NCI-H146 (cell line): ENCODE results near the gene SARS1.

Source experiments
- DNase-seq: peaks from one replicate; lab custom pipeline; 2025; lab: John Stamatoyannopoulos, UW

SARS1 gene

GRCh38 chr1:109262231-109263055 lies 48.7 kb downstream of the SARS1 start:
- no peak for DNase-seq

DNA sequence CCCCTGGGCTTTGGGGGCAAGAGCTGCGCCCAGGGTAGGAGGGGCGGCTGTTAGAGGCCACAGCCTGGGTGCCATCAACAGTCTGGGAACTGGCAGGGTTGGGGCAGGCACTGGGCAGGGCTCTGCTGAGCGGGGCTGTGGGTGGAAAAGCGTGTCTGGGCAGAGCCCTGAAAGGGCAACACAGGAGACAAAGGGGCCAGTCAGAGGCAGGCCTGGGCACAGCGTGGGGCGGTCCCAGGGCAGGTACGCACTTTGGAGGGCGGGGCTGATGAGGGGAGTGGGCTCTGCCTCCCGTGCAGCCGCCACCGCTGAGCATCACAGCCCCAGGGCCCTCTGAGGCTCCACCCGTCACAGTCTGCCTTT lies 49.5 kb downstream of the SARS1 start:
- no peak for DNase-seq

DNA sequence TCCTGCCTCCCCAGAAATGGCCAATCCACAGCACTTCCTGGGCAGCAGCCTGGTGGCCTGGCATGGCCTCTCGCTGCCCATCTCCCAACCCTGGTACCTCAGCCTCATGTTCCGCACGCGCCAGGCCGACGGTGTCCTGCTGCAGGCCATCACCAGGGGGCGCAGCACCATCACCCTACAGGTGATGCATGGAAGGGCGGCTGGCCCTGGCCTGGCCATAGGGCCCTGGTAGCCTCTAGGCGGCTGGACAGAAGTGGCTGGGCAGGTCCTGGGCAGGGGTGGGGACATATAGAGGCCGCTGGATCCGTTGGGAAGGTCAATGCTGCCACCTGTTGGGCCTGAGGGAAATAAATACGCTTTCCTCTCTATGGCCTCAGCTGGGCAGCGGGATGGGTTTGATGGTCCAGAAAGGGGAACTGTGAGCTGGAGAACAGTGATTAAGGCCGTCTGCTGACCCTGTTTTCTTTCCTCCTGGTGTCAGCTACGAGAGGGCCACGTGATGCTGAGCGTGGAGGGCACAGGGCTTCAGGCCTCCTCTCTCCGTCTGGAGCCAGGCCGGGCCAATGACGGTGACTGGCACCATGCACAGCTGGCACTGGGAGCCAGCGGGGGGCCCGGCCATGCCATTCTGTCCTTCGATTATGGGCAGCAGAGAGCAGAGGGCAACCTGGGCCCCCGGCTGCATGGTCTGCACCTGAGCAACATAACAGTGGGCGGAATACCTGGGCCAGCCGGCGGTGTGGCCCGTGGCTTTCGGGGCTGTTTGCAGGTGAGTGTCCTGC lies 50.1 kb downstream of the SARS1 start:
- DNase-seq: peak; percentile 92

GRCh38 chr1:109264379-109264755 lies 50.6 kb downstream of the SARS1 start:
- no peak for DNase-seq

DNA sequence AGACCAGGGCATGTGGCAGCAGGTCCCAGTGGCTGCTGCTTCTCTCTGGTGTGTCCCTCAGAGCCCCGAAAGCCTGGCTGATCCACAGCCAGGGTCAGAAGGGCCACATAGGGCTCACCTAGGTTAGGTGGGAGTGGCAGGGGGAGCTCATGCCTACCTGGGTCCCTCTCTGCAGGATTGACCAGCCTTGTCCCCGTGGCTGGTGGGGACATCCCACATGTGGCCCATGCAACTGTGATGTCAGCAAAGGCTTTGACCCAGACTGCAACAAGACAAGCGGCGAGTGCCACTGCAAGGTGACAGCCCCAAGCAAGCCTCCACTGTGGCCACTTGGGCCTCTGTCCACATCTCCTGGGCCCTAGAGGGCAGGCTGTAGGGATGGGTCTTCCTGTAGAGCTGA lies 51.3 kb downstream of the SARS1 start:
- DNase-seq: no peak

GRCh38 chr1:109265741-109266330 lies 52.1 kb downstream of the SARS1 start:
- DNase-seq: no peak

- DNase-seq: no peak
These were observed 53.2 kb downstream of the SARS1 start for GRCh38 chr1:109266965-109267364.

DNA sequence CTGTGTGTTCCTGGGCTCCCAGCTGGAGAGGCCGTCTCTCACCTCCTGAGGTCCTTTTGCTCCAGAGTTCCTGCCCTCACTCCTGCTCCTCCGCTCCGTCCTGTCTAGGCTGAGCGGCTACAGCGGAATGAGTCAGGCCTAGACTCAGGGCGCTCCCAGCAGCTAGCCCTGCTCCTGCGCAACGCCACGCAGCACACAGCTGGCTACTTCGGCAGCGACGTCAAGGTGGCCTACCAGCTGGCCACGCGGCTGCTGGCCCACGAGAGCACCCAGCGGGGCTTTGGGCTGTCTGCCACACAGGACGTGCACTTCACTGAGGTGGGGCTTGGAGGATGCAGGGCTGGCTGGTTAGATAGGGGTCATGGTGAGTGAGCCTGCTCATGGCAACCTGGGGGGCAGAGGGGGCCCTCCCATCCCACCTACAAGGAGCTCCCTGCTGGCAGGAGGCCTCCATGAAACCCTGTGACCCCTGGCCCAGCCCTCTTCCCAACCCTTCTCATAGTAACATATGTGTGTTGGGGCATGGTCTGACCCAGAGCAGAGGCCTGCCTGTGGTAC lies 54.1 kb downstream of the SARS1 start:
- no peak for DNase-seq

GRCh38 chr1:109268431-109269211 lies 54.9 kb downstream of the SARS1 start:
- no peak for DNase-seq

DNA sequence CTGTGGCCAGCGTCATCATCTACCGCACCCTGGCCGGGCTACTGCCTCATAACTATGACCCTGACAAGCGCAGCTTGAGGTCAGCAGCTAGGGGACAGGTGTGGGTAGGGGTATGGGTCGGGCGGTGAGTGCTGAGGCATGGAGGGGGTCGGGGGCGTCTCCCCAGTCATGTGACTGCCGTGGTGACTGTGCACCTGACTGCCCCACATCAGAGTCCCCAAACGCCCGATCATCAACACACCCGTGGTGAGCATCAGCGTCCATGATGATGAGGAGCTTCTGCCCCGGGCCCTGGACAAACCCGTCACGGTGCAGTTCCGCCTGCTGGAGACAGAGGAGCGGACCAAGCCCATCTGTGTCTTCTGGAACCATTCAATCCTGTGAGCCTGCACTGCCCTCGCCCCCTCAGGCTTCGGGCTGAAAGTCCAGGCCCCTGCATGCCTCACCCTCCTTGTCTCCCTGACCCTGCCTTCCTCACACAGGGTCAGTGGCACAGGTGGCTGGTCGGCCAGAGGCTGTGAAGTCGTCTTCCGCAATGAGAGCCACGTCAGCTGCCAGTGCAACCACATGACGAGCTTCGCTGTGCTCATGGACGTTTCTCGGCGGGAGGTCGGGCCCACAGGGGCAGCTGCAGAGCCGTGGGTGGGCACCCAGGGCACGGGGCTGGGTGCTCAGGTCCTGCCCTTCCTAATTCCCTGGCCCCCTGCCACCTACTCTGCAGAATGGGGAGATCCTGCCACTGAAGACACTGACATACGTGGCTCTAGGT lies 55.7 kb downstream of the SARS1 start:
- no peak for DNase-seq

GRCh38 chr1:109269981-109270622 lies 56.4 kb downstream of the SARS1 start:
- no peak for DNase-seq

- no peak for DNase-seq
These were observed 57.1 kb downstream of the SARS1 start for GRCh38 chr1:109270623-109271317.

DNA sequence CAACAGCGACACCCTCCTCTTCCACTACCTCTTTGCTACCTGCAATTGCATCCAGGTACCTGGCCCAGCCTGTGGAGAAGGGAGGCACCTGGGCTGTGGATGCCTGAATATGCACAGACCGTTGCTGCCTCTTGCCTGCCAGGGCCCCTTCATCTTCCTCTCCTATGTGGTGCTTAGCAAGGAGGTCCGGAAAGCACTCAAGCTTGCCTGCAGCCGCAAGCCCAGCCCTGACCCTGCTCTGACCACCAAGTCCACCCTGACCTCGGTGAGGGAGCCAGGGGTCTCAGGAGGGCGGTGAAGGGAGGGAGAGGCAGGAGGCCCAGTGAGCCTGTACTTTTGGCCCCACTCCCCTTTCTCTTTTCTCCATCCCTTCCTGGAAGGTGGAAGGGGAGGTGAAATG lies 57.7 kb downstream of the SARS1 start:
- DNase-seq: no peak

GRCh38 chr1:109272021-109272799 lies 58.5 kb downstream of the SARS1 start:
- no peak for DNase-seq

DNA sequence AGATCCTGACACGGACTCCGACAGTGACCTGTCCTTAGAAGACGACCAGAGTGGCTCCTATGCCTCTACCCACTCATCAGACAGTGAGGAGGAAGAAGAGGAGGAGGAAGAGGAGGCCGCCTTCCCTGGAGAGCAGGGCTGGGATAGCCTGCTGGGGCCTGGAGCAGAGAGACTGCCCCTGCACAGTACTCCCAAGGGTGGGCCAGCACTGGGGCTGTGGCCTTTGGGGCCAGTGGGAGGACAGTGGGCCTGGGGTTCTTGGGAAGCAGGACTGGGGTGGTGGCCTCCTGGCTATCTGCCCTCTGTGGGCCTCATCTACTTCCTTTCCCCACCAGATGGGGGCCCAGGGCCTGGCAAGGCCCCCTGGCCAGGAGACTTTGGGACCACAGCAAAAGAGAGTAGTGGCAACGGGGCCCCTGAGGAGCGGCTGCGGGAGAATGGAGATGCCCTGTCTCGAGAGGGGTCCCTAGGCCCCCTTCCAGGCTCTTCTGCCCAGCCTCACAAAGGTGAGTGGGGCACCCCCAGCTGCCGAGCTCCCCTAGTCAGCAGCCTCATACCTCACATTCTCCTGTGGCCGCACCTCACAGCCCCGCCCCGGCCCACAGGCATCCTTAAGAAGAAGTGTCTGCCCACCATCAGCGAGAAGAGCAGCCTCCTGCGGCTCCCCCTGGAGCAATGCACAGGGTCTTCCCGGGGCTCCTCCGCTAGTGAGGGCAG lies 59.3 kb downstream of the SARS1 start:
- DNase-seq: no peak

DNA sequence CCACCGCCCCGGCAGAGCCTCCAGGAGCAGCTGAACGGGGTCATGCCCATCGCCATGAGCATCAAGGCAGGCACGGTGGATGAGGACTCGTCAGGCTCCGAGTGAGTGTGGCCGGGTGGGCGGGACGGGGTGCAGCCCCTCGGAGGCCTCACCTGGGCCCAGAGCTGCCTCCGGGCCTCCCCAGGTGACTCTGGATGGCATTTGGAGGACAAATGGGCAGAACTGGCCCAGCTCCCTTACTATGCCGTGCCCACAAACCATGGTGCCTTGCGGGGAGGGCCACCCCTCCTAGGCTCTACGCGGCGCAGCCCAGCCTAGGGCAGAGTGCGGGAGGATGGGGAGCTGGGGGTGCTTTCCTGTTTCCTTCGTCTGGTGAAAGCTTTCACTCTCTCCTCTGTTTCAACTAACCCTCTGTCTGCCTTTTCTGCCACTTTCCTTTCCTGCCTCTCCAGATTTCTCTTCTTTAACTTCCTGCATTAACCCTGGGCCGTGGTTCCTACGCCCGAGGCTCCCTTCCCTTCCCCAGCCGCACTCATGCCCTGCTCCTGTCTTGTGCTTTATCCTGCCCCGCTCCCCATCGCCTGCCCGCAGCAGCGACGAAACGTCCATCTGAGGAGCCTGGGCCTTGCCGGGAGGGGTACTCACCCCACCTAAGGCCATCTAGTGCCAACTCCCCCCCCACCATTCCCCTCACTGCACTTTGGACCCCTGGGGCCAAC lies 60.0 kb downstream of the SARS1 start:
- DNase-seq: no peak

DNA sequence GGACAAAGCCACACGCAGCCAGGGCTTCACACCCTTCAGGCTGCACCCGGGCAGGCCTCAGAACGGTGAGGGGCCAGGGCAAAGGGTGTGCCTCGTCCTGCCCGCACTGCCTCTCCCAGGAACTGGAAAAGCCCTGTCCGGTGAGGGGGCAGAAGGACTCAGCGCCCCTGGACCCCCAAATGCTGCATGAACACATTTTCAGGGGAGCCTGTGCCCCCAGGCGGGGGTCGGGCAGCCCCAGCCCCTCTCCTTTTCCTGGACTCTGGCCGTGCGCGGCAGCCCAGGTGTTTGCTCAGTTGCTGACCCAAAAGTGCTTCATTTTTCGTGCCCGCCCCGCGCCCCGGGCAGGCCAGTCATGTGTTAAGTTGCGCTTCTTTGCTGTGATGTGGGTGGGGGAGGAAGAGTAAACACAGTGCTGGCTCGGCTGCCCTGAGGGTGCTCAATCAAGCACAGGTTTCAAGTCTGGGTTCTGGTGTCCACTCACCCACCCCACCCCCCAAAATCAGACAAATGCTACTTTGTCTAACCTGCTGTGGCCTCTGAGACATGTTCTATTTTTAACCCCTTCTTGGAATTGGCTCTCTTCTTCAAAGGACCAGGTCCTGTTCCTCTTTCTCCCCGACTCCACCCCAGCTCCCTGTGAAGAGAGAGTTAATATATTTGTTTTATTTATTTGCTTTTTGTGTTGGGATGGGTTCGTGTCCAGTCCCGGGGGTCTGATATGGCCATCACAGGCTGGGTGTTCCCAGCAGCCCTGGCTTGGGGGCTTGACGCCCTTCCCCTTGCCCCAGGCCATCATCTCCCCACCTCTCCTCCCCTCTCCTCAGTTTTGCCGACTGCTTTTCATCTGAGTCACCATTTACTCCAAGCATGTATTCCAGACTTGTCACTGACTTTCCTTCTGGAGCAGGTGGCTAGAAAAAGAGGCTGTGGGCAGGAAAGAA lies 61.1 kb downstream of the SARS1 start:
- DNase-seq: peak; percentile 67
